Right atrium auricular region (tissue), 2 donors: ENCODE measurements around the gene CETP. TPM values are rescaled to one million over a fixed set of nuclear protein-coding genes. Genes with fewer than 3 reads are reported as not detected.
"Not testable (repeated sequence)": the region's sequence is repeated elsewhere in the genome, so short reads cannot be mapped to it uniquely, and the experiment has no call there.

Experiments used
- DNase-seq: peaks from one replicate; pipeline ENCODE4 v3.0.0-alpha.2; 2019; ENCODE audit warnings: low spot score
- H3K27ac ChIP-seq, 2 donors: fragments of 200-600 bp; sonication (generic); 1 replicate in 1 of 2; 2 replicates in 1 of 2; pipeline ENCODE4 v1.5.1; 2016 to 2019
- H3K27me3 ChIP-seq, 2 donors: fragments of 200-600 bp; sonication (generic); one replicate each; pipeline versions ENCODE4 v1.5.1 to v1.6.0; 2017 to 2019
- H3K36me3 ChIP-seq: fragments of 200-600 bp; sonication (generic); one replicate; pipeline ENCODE4 v1.5.1; 2016
- H3K4me1 ChIP-seq, 2 donors: fragments of 200-600 bp; sonication (generic); one replicate each; pipeline versions ENCODE4 v1.5.1 to v1.6.0; 2017 to 2019
- H3K4me3 ChIP-seq, 2 donors: fragments of 200-600 bp; sonication (generic); 1 replicate in 1 of 2; 2 replicates in 1 of 2; pipeline ENCODE4 v1.5.1; 2017 to 2019; ENCODE audit warnings: mild to moderate bottlenecking in 1 of 2, moderate library complexity in 1 of 2
- H3K9me3 ChIP-seq, 2 donors: fragments of 200-600 bp; sonication (generic); one replicate each; pipeline ENCODE4 v1.5.1; 2019
- total RNA-seq, 2 donors: library from RNA; depleted of rRNA; stranded (reverse); fragments of >200 nt; gene quantifications; one replicate each; pipeline ENCODE4 v1.1.0, GENCODE V29; 2016
- TF ChIP-seq, protein P1 (sequence below), 2 donors: fragments of 200-600 bp; sonication (generic); IDR thresholded peaks; one replicate each; pipeline ENCODE4 v1.5.1; 2019; ENCODE audit warnings: antibody characterized with exemption in 2 of 2

The CETP gene
- total RNA-seq, 2 donors from 2014 or later, result not detected

DNA sequence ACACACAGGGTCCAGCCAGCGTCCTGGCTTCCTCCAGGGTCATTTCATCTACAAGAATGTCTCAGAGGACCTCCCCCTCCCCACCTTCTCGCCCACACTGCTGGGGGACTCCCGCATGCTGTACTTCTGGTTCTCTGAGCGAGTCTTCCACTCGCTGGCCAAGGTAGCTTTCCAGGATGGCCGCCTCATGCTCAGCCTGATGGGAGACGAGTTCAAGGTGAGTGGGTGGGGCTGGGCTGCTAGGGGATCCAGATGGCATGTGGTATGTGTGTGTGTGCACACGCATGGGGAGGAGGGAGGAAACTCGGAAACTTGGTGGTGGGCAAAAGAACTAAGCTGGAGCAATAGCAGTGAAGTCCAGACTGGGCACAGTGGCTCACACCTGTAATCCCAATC is 11.5 kb downstream of the CETP start:
- TF ChIP-seq, protein P1, sequence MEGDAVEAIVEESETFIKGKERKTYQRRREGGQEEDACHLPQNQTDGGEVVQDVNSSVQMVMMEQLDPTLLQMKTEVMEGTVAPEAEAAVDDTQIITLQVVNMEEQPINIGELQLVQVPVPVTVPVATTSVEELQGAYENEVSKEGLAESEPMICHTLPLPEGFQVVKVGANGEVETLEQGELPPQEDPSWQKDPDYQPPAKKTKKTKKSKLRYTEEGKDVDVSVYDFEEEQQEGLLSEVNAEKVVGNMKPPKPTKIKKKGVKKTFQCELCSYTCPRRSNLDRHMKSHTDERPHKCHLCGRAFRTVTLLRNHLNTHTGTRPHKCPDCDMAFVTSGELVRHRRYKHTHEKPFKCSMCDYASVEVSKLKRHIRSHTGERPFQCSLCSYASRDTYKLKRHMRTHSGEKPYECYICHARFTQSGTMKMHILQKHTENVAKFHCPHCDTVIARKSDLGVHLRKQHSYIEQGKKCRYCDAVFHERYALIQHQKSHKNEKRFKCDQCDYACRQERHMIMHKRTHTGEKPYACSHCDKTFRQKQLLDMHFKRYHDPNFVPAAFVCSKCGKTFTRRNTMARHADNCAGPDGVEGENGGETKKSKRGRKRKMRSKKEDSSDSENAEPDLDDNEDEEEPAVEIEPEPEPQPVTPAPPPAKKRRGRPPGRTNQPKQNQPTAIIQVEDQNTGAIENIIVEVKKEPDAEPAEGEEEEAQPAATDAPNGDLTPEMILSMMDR (IDR thresholded peaks at IDR 0.05), result no peak

DNA sequence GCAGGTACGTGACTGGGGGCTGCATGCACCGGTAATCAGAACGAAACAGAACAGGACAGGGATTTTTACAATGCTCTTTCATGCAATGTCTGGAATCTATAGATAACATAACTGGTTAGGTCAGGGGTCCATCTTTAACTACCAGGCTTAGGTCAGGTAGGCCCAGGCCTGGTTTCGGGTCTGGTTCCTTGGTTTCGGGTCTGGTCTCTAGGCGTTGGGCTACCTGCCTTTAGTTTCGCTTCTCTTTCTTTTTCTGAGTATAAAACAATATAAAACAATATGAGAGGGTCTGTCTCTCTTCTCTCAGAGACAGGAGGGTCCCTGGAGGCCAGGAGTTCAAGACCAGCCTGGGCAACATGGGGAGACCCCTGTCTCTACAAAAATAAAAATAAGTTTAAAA is 12.1 kb downstream of the CETP start:
- H3K27me3 ChIP-seq, H3K36me3 ChIP-seq: not testable (repeated sequence)

More for the DNA sequence above, 11.5 kb downstream of the CETP start:
- H3K36me3 ChIP-seq, result no peaks in the 10 kb centered on the region
- no peak overlapping the region for H3K27ac ChIP-seq
- no peak for DNase-seq
- no peak overlapping the region for H3K4me3 ChIP-seq
- no peaks in the 10 kb centered on the region for H3K9me3 ChIP-seq
- H3K4me1 ChIP-seq, result no peaks in the 10 kb centered on the region
- no peaks in the 10 kb centered on the region for H3K27me3 ChIP-seq

DNA sequence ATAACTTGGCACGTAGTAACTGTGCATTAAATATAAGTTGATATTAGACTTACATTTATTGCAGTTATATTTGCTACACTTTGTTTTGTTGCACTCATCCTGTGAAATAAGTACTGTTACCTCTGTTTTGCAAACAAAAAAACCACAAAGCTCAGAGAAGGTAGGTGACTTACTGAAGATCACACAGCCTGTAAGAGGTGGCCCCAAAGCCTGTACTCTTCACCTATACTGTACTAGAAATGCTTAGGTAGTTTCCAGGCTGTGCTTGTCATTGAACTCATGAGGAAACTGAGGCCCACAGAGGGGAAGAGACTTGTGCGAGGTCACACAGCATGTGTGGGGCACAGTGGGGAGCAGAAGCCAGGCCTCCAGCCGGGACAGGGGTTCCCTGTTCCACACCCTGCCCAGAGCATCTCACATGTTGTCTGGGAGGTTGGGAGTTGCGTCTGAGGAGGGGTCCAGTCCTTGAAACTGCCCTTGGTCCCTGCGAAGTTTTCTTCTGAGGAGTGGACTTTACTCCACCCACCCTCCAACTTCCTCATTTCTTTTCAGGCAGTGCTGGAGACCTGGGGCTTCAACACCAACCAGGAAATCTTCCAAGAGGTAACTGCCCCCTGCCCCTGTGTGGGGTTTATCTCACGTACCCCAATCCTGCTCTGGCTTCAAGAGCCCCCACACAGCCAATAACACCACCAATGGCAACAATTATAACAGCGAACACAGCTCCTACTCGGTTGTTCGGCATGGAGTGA is 13.0 kb downstream of the CETP start:
- TF ChIP-seq, protein P1 (IDR thresholded peaks at IDR 0.05), result no peak
- H3K4me3 ChIP-seq, result no peak overlapping the region
- no peaks in the 10 kb centered on the region for H3K4me1 ChIP-seq
- no peaks in the 10 kb centered on the region for H3K27me3 ChIP-seq
- H3K36me3 ChIP-seq, result no peaks in the 10 kb centered on the region
- no peak overlapping the region for H3K27ac ChIP-seq
- no peaks in the 10 kb centered on the region for H3K9me3 ChIP-seq
- DNase-seq, result no peak

More for the DNA sequence above, 12.1 kb downstream of the CETP start:
- H3K4me1 ChIP-seq, H3K27ac ChIP-seq, H3K4me3 ChIP-seq, DNase-seq, H3K9me3 ChIP-seq: not testable (repeated sequence)

DNA sequence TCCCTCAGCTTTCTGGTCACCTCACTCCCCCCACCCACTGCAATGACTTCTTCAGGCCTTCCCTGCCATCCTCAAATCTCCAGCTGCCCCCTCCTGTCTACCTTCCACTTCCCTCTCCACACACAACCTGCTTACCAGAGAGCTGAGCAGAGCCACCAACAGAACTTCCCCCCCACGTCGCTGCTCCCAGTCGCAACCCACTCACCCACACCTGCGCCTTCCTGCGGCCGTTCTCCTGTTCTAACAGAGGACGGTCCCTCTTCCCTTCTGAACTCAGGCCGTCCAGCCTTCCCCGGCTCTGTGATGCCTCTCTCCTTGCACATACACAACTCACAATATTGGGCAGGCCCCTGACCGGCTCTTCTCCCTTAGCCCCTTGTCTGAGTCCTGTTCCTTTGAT is 14.0 kb downstream of the CETP start:
- Histone ChIP-seq H3K4me3 (no peak overlapping the region), H3K27ac (no peak overlapping the region), H3K36me3 (no peaks in the 10 kb centered on the region), H3K4me1 (no peaks in the 10 kb centered on the region), H3K9me3 (no peaks in the 10 kb centered on the region), H3K27me3 (no peaks in the 10 kb centered on the region)
- TF ChIP-seq, protein P1 (IDR thresholded peaks at IDR 0.05), result no peak
- no peak for DNase-seq

DNA sequence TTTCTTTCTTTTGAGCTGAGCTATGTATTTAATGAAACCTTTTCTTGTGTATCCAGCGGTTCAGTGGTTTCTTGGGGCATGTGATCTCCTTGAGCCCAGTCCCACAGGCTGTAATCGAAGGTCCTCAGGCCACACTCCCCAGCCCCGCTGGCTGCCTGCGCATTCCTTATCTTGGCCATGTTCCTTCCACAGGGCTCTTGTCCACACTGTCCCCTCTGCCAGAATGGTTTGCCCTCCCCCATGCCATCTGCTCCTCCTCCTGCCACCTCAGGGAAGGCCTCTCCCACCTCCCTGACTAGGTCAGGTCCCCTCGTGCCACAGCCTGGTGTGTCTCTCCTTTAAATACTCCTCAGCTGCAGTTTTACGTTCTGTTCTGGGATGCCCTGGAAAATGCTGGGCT is 15.5 kb downstream of the CETP start:
- no peaks in the 10 kb centered on the region for H3K27me3 ChIP-seq
- no peaks in the 10 kb centered on the region for H3K9me3 ChIP-seq
- TF ChIP-seq, protein P1 (IDR thresholded peaks at IDR 0.05), result no peak
- DNase-seq, result no peak
- no peaks in the 10 kb centered on the region for H3K36me3 ChIP-seq
- H3K4me1 ChIP-seq, result no peaks in the 10 kb centered on the region
- H3K27ac ChIP-seq, result no peak overlapping the region
- no peak overlapping the region for H3K4me3 ChIP-seq

DNA sequence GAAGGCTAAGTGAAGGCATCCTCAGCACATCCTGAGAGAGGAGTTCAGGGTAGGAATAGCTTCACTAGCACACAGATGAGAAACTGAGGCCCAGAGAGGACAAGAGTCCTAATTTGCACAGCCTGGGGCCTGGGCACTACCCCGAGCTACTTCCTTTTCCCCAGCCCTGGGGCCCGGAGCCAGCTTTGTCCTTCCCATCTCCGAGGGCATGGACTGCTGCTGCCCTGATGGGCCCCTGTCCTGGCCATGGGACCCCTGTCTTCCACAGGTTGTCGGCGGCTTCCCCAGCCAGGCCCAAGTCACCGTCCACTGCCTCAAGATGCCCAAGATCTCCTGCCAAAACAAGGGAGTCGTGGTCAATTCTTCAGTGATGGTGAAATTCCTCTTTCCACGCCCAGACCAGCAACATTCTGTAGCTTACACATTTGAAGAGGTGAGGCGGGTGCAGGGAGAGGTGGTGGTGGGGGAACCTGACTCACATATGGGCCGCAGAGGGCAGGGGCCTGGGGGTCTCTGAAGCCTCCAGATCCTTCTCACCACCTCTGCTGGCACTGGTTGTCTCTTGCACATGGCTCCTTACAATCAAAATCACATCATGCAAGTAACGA is 16.2 kb downstream of the CETP start:
- H3K27me3 ChIP-seq, result no peaks in the 10 kb centered on the region
- no peaks in the 10 kb centered on the region for H3K4me1 ChIP-seq

More for the DNA sequence above, 16.2 kb downstream of the CETP start:
- Histone ChIP-seq H3K27ac (no peak overlapping the region), H3K9me3 (no peaks in the 10 kb centered on the region), H3K4me3 (no peak overlapping the region), H3K36me3 (no peaks in the 10 kb centered on the region)
- TF ChIP-seq, protein P1 (IDR thresholded peaks at IDR 0.05), result no peak
- DNase-seq, result no peak
